ENCODE data around the gene HDC. TPM values are rescaled to one million over a fixed set of nuclear protein-coding genes. Genes with fewer than 3 reads are reported as not detected.

Gene HDC
- total RNA-seq, 1 experiment from 2014 or later: not detected

GRCh38 chr15:50218291-50218690 lies 47.2 kb downstream of the HDC start:
- no peak overlapping the region for H3K4me3 ChIP-seq (replicated peaks in 1 of 2; ENCODE audit: low read depth in 1 of 2, low read length in 2 of 2)
- intact Hi-C loops (cut with micrococcal nuclease): no loop called here
- H4K20me1 ChIP-seq (ENCODE audit: insufficient read depth): no peaks in the 10 kb centered on the region
- ChIA-PET CTCF (no interaction called here), POLR2A (interaction anchor here (0.7 kb wide), 1 partner anchor 135 kb away, joined by 5 read pairs; no protein-coding TSS in a partner anchor), RAD21 (ENCODE audit: low non-redundant PET in 1 of 2, low total read pairs in 2 of 2, uncharacterized antibody in 2 of 2, unreplicated experiment in 2 of 2) (no interaction called here)
- no peak overlapping the region for H3K9ac ChIP-seq (ENCODE audit: low read length)
- BruUV-seq (replicated peaks): no TSS peak
- no peak overlapping the region for H3K4me2 ChIP-seq (ENCODE audit: low read length)
- ATAC-seq: no peak
- no peaks in the 10 kb centered on the region for H3K36me3 ChIP-seq (ENCODE audit: control insufficient read depth in 1 of 2, insufficient read depth in 2 of 2, low read length in 2 of 2)
- no peak overlapping the region for H3K27ac ChIP-seq (ENCODE audit: low read depth, low read length)
- DNase-seq (ENCODE audit: low read depth, low spot score): no peak
- no peak for TF ChIP-seq SRF (IDR thresholded peaks at IDR 0.05; ENCODE audit: low read depth)
- no peak for TF ChIP-seq SIN3A (IDR thresholded peaks at IDR 0.05; ENCODE audit: low read depth)
- TF ChIP-seq ZNF274 (IDR thresholded peaks at IDR 0.05; ENCODE audit: low read depth, low read length): no peak
- no peak for TF ChIP-seq SP1 (IDR thresholded peaks at IDR 0.05; ENCODE audit: low read depth)
- TF ChIP-seq ZBTB33 (IDR thresholded peaks at IDR 0.05; ENCODE audit: extremely low read depth, insufficient replicate concordance, low read length): no peak
- TF ChIP-seq ELF1 (IDR thresholded peaks at IDR 0.05; ENCODE audit: borderline replicate concordance, low read depth): no peak
- no peak for TF ChIP-seq CEBPB (IDR thresholded peaks at IDR 0.05; ENCODE audit: low read depth)
- no peak for TF ChIP-seq RAD21 (IDR thresholded peaks at IDR 0.05; ENCODE audit: low read depth)
- no peak for TF ChIP-seq FOSL1 (IDR thresholded peaks at IDR 0.05; ENCODE audit: low read depth)
- TF ChIP-seq EGR1 (IDR thresholded peaks at IDR 0.05; ENCODE audit: low read depth): no peak
- no peak for TF ChIP-seq MAX (IDR thresholded peaks at IDR 0.05)
- TF ChIP-seq JUND (IDR thresholded peaks at IDR 0.05): no peak
- no peak for TF ChIP-seq EZH2 (IDR thresholded peaks at IDR 0.05)
- TF ChIP-seq TCF7L2 (IDR thresholded peaks at IDR 0.05; ENCODE audit: borderline replicate concordance, extremely low read depth, insufficient read depth, insufficient read length): no peak
- TF ChIP-seq EZH2phosphoT487 (IDR thresholded peaks at IDR 0.05; ENCODE audit: borderline replicate concordance): no peak
- TF ChIP-seq YY1 (IDR thresholded peaks at IDR 0.05; ENCODE audit: extremely low read depth, insufficient replicate concordance, low read depth, low read length): no peak
- TF ChIP-seq CBX3 (IDR thresholded peaks at IDR 0.05; ENCODE audit: low read depth): no peak
- no peak for TF ChIP-seq ATF3 (IDR thresholded peaks at IDR 0.05)
- no peak for TF ChIP-seq ZFX (IDR thresholded peaks at IDR 0.05)
- no peaks in the 10 kb centered on the region for H3K9me2 ChIP-seq (ENCODE audit: insufficient read depth)
- no peak overlapping the region for H2AFZ ChIP-seq (ENCODE audit: low read depth, low read length, poor library complexity, severe bottlenecking)
- H3K9me3 ChIP-seq (ENCODE audit: control insufficient read depth in 1 of 2, insufficient read depth in 1 of 2, low read depth in 1 of 2, low read length in 2 of 2): no peaks in the 10 kb centered on the region
- no peaks in the 10 kb centered on the region for H3K27me3 ChIP-seq (ENCODE audit: insufficient read depth, low read length)
- no peaks in the 10 kb centered on the region for H3K79me2 ChIP-seq (ENCODE audit: insufficient read depth, low read length)
- no peaks in the 10 kb centered on the region; a peak in 1 of 4 replicates for H3K4me1 ChIP-seq (ENCODE audit: control insufficient read depth in 1 of 2, insufficient read depth in 2 of 2, low read length in 2 of 2)
